Neural crest cell (in vitro differentiated cells): ENCODE data around the gene THRB. TPM values are rescaled to one million over a fixed set of nuclear protein-coding genes. Genes with fewer than 3 reads are reported as not detected.

ENCODE experiments used
- DNase-seq: peaks from one replicate; pipeline ENCODE4 v3.0.0; 2021; ENCODE audit warnings: low read depth, mixed read lengths, low spot score
- H3K27ac Mint-ChIP-seq: one replicate; pipeline ENCODE4 v1.8.0; 2021; ENCODE audit warnings: mild to moderate bottlenecking, mixed read lengths; ENCODE audit not compliant: unreplicated experiment
- H3K27me3 Mint-ChIP-seq: 2 replicates; pipeline ENCODE4 v1.8.0; 2021; ENCODE audit warnings: low read depth, mild to moderate bottlenecking, mixed read lengths
- H3K36me3 Mint-ChIP-seq: 2 replicates; pipeline ENCODE4 v1.8.0; 2021; ENCODE audit warnings: low read depth, mild to moderate bottlenecking, mixed read lengths
- H3K4me1 Mint-ChIP-seq: 2 replicates; pipeline ENCODE4 v1.8.0; 2021; ENCODE audit warnings: mixed read lengths
- H3K4me3 Mint-ChIP-seq: one replicate; pipeline ENCODE4 v1.8.0; 2021; ENCODE audit warnings: mild to moderate bottlenecking, mixed read lengths
- H3K9me3 Mint-ChIP-seq: 2 replicates; pipeline ENCODE4 v1.8.0; 2021; ENCODE audit warnings: mixed read lengths
- total RNA-seq: library from RNA; stranded (reverse); gene quantifications from 2 replicates; pipeline ENCODE4 v1.2.1, GENCODE V29; 2021
- TF ChIP-seq, protein P1 (sequence below): fragments of 200-600 bp; sonication (generic); conservative IDR thresholded peaks from 2 replicates; pipeline ENCODE4 v1.5.0; 2021; ENCODE audit warnings: antibody characterized with exemption, mild to moderate bottlenecking

Gene THRB
- total RNA-seq, 1 donor from 2014 or later, result 0.65 TPM

DNA sequence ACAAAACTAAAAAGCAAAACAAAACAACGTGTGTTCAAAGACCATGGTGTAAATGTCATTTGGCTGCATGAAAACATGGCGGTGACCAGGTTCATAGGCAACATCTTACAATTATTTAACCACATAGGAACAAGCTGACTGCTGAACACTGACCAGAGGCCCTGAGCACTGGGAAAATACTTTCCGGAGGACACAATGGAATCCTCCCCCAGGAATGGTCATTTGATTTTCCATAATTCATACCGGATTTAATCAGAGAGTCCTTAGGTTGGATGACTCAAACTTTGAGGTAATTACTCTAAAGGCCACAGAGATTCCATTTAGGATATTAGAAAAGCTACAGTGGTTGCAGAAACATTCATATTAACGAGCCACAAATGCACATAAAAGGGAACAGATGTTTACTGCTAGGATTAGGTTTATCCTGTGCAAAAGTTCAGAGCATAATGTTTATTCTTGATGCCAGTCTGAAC lies 294.8 kb downstream of the THRB start:
- DNase-seq, result no peak
- H3K4me3 Mint-ChIP-seq, result no peak overlapping the region
- peaks cover 2% of the 10 kb centered on the region for H3K9me3 Mint-ChIP-seq
- peaks cover 2% of the 10 kb centered on the region for H3K36me3 Mint-ChIP-seq
- no peaks in the 10 kb centered on the region for H3K4me1 Mint-ChIP-seq
- no peaks in the 10 kb centered on the region for H3K27me3 Mint-ChIP-seq
- H3K27ac Mint-ChIP-seq, result no peak overlapping the region
- TF ChIP-seq, protein P1, sequence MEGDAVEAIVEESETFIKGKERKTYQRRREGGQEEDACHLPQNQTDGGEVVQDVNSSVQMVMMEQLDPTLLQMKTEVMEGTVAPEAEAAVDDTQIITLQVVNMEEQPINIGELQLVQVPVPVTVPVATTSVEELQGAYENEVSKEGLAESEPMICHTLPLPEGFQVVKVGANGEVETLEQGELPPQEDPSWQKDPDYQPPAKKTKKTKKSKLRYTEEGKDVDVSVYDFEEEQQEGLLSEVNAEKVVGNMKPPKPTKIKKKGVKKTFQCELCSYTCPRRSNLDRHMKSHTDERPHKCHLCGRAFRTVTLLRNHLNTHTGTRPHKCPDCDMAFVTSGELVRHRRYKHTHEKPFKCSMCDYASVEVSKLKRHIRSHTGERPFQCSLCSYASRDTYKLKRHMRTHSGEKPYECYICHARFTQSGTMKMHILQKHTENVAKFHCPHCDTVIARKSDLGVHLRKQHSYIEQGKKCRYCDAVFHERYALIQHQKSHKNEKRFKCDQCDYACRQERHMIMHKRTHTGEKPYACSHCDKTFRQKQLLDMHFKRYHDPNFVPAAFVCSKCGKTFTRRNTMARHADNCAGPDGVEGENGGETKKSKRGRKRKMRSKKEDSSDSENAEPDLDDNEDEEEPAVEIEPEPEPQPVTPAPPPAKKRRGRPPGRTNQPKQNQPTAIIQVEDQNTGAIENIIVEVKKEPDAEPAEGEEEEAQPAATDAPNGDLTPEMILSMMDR, result no peak

DNA sequence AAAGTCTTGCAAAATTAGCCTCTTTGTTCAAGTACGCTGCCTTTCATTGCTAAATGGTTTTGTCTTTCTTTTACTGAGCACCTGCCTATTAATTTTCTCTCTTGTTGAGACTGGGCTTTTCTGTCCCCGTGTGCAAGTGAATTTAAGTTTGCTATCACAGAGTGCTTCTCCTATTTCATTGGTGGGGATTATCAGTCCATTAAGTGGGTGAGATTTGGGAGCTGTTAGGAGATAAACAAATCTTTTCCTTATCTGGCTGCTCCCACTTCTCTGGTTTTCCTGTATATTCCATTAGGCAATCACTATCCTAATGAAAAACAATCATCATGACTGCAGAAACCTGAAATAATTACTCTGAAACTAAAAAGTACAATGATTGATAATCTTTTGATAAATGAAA lies 295.4 kb downstream of the THRB start:
- H3K9me3 Mint-ChIP-seq, result no peaks in the 10 kb centered on the region
- peaks cover 2% of the 10 kb centered on the region for H3K36me3 Mint-ChIP-seq
- no peak overlapping the region for H3K27ac Mint-ChIP-seq
- H3K4me1 Mint-ChIP-seq, result no peaks in the 10 kb centered on the region
- no peak for DNase-seq
- H3K27me3 Mint-ChIP-seq, result no peaks in the 10 kb centered on the region
- TF ChIP-seq, protein P1, result no peak
- H3K4me3 Mint-ChIP-seq, result no peak overlapping the region

DNA sequence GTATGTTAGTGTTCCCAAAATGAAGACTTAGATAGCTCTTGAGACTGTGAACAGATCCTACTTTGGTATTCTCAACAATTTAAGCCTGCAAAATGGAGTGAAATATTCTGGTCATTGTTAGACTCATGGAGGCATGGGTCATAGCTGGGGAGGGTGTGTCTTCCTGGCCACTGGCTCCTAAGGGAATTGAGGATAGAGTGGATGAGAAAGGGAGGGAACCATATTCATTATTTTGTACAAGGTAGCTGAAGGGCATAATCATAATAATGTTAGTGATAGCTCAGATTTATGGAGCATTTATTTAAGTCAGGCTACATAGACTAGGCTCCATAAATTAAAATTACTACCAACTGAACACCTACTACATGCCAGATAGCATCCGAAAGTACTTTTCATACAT lies 295.9 kb downstream of the THRB start:
- H3K9me3 Mint-ChIP-seq, result no peaks in the 10 kb centered on the region
- H3K4me1 Mint-ChIP-seq, result no peaks in the 10 kb centered on the region
- H3K36me3 Mint-ChIP-seq, result peaks cover 2% of the 10 kb centered on the region
- DNase-seq, result no peak
- TF ChIP-seq, protein P1, result no peak
- no peak overlapping the region for H3K27ac Mint-ChIP-seq
- H3K27me3 Mint-ChIP-seq, result no peaks in the 10 kb centered on the region
- no peak overlapping the region for H3K4me3 Mint-ChIP-seq

DNA sequence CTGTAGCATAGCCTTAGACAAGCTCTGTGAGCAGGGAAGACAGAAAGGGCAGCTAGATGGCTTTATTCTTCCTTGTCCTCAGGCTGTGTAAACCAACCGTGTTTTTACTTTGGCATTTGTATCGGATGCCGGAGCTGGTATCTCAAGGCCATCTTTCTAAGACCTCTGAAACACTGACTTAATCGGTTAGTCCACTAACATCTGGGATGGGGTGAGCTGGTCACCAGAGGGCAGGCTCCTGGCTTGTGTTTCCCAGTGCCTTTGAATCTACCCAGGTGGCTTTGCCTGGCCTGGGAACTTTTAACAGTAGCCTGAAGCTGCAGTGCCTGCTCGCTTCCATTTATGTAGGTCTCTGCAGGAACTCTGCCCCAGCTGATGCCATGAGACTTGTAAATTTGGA lies 296.8 kb downstream of the THRB start:
- TF ChIP-seq, protein P1, result no peak
- Mint-ChIP-seq H3K27ac (no peak overlapping the region), H3K4me3 (no peak overlapping the region), H3K36me3 (peaks cover 2% of the 10 kb centered on the region), H3K9me3 (no peaks in the 10 kb centered on the region), H3K27me3 (no peaks in the 10 kb centered on the region), H3K4me1 (no peaks in the 10 kb centered on the region)
- no peak for DNase-seq

DNA sequence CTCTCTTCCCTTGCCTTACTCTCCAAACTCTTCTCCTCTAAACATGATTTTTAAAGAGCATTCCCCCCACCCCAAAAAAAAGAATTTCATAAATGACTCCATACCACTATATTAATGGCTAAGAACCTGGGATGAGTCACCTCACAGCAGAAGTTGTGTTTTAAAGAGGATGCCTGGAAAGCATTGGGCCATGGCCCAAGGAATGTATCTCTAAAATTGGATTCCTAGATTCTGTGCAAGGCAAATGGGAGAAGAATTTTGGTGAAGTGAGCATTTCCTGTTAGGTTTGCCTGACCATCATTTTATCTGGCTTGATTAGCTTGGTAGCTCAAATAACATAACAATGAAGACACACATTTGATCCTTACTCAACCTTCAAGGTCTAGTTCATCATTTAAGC lies 298.1 kb downstream of the THRB start:
- H3K4me3 Mint-ChIP-seq, result no peak overlapping the region
- no peaks in the 10 kb centered on the region for H3K27me3 Mint-ChIP-seq
- no peak overlapping the region for H3K27ac Mint-ChIP-seq
- TF ChIP-seq, protein P1, result no peak
- no peak for DNase-seq
- H3K36me3 Mint-ChIP-seq, result no peaks in the 10 kb centered on the region
- no peaks in the 10 kb centered on the region for H3K4me1 Mint-ChIP-seq
- H3K9me3 Mint-ChIP-seq, result no peaks in the 10 kb centered on the region
